Ureter (tissue), 1 donor: ENCODE measurements around the gene GPLD1. TPM values are rescaled to one million over a fixed set of nuclear protein-coding genes. Genes with fewer than 3 reads are reported as not detected.

Experiments
- DNase-seq: peaks from one replicate; pipeline ENCODE4 v3.0.0-alpha.2; 2020; ENCODE audit warnings: low spot score
- total RNA-seq: library from RNA; stranded (reverse); gene quantifications from one replicate; pipeline ENCODE4 v1.2.4, GENCODE V29; 2023
- donor health status: DM: yes; HTN: yes; CAD: no.

The GPLD1 gene
- total RNA-seq, 1 donor from 2014 or later = 6.2 TPM

DNA sequence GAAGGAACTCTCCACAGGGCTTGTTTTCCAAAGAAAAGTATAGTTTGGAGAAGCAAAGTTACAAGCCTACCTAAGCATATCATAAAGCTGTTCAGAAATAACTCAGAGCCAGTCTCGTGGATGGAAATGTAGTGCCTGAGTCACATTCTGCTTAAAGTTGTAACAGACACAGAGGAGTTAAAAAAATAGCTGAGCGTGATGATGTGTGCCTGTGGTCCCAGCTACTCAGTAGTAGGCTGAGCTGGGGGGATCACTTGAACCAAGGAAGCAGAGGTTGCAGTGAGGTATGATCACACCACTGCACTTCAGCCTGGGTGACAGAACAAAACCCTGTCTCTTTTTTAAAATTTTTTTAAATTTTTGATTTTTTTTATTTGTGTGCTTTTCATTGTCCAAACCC lies 12.0 kb upstream of the GPLD1 start:
- DNase-seq = no peak

DNA sequence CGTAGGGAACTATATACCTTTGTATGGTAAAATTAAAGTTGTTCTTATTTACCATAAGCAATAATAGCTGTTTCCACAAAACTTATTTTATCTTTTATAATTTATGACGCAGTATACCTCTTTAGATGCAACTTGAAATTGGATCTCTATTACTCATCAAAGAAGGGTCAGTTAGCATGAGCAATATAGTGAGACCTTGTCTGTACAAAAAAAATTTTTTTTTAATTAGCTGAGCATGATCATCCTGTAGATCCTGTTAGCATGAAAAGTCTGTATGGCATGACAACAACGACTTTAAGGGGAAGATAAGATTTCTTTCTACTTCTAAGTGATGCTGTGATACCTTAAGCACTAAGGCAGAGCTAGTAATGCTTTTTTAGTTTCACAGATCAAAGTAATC lies 11.3 kb upstream of the GPLD1 start:
- DNase-seq = no peak

DNA sequence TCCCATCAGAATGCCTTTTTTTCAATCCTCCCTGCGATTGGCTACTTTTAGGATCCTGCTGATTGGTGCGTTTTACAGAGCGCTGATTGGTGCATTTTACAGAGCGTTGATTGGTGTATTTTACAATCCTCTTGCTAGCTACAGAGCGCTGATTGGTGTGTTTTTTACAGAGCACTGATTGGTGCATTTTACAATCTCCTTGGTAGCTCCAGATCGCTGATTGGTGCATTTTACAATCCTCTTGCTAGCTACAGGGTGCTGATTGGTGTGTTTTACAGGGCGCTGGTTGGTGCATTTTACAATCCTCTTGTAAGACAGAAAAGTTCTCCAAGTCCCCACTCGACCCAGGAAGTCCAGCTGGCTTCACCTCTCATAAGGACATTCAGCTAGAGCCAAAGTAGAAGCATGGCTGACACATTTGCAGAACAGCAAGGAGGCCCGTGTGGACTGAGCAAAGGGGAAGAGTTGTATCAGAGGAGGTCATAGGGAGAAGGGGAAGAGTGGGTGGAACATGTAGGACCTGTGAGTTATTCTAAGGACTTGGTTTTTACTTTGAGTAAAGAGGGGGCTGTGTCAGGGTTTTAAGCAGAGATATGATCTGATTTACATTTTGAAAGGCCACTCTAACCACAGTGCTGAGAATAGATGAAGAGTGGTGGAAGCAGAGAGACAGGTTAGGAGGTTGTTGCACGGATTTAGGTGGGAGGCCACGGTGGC lies 8.0 kb upstream of the GPLD1 start:
- no peak for DNase-seq

DNA sequence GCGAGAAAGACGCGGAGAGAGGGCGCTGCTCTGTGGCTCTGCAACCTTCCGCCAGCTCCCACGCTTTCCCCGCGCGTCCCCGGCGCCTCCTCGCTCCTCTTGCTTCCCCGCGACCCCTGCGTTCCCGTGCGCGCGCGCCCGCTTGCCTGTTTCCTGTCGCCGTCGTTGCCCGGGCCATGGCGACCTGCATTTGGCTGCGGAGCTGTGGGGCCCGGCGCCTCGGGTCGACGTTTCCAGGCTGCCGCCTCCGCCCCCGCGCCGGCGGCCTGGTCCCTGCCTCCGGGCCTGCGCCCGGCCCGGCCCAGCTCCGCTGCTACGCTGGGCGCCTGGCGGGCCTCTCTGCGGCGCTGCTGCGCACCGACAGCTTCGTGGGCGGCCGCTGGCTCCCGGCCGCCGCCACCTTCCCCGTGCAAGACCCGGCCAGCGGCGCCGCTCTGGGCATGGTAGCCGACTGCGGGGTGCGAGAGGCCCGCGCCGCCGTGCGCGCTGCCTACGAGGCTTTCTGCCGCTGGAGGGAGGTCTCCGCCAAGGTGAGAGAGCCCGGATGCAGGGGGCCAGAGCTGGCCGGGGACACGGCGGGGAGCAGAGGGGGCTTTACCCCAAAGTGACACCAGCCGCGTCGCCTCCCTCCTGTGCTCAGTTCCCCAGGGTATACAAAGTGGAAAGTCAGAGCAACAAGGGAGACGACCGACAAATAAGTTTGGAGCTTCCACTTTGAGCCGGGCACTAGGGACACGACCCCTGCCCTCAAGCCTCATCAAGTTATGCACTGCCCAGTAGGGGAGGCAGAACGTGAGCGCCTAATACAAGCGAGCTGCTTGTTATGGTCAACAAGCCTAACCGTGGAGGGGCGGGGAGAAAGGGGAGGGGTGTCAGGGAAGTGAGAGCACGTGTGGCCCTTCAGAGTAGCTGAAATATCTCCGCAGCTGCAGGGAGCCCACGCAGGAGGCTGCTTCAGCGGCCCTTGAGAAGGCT lies 5.7 kb upstream of the GPLD1 start, which contains the start of gene ALDH5A1:
Gene ALDH5A1 (plus strand): TSS at position 149 of the 975 bp plus-strand sequence. CDS start 28 bp downstream, at position 177.
- DNase-seq = peak; percentile 73

- DNase-seq = no peak
These were observed 4.8 kb upstream of the GPLD1 start for GRCh38 chr6:24493945-24494820.

DNA sequence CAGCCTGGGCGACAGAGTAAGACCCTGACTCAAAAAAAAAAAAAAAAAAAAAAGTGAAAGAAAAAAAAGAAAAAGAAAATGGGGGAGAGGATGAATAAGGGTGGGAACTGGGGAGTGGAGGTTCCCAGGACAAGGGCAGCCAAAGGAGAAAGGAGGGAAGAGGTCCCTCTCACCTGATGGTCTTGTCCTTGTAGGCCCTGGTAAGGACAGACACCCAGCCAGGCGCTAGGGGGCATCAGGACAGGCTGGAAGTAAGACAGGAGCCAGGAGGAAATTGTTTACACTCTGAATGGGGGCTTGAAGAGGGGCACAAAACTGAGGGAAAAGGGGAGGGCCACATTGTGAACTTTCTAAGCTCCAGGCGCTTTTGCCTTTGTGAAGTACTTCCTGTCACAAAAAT lies 3.1 kb upstream of the GPLD1 start:
- no peak for DNase-seq

- DNase-seq = no peak
These were observed 1.6 kb upstream of the GPLD1 start for GRCh38 chr6:24490948-24491347.

- DNase-seq = no peak
These were observed 503 bp upstream of the GPLD1 start for GRCh38 chr6:24489881-24490280.

DNA sequence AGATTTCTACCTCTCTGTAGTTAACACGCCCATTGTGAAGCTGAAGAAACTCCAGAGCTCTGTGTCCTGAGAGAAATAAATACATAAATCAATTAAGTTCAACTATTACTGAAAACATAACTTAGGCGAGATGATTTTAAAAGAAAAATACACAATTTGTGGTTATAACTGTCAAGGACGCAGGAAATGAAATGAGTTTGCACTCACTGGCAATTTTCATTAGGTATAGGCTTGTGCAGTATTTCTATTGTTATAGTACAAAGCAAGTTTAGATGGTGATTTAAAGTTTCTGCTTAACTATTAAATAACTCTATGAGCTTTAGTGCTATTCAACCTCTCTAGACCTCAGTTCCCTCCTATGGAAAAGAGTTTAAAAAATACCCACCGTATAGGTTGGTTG lies 3.3 kb downstream of the GPLD1 start:
- no peak for DNase-seq

DNA sequence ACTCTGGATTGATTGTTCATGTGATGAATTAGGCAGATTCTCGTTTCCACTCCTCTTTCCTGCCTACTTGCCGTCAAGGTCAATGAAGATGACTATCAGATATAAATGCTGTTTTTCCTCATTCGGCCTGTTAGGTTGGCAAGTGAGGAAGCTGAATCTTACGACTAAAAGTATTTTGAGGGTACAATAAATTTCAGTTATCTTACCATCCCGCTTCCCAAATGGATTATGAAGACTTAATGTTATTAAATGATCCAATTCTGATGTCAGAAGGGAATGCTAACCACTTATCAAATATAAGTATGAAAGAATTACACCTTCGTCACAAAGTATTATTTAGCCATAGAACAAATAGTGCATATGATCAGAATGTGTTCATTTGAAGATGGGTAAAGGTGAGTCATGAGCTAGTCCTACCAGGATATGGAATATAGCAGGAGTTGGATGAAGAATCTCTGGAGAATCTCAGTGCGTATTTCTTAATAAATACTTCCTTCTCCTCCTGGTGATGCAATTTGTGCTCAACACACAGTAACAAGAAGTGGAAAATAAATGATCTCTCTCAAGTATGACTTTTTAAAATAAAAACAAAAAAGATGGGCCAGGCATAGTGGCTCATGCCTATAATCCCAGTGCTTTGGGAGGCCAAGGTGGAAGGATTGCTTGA lies 4.6 kb downstream of the GPLD1 start:
- DNase-seq = no peak

DNA sequence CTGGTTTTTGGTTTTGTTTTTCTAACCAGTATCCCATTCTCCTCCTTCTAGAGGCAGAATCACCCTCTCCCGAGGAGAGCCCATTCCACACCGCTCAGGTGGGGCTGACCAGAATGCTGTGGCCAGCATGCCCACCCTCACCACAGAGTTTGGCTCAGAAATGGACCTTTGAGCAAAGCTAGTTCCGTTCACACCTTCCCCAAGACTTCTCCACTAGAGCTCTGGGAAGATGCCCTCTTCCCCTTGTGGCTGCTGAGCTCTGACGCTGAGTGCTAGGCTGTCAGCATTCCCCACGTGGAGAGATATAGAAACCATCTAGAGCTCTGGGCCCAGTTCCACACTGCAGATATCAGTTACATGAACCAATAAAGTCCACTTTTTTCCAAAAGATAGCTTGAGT lies 7.9 kb downstream of the GPLD1 start:
- no peak for DNase-seq

- no peak for DNase-seq
These were observed 8.7 kb downstream of the GPLD1 start for GRCh38 chr6:24480705-24481104.

DNA sequence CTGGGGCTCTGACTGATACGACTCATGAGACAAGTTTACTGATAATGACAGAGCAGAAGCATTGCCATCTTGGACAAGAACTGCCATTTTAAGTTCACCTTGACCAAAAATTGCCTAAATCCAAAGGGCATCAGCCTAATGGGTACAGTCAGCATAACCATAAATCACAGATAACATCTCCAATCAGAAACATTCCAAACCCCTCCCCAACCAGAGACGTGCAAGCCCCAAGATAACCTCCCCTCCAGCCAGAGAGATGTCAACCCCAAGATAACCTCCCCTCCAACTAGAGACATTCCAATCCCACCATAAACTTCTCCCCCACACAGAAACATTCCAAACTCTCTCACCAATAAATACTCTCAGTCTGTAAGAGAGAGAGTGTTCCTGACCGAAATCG lies 10.5 kb downstream of the GPLD1 start:
- no peak for DNase-seq

GRCh38 chr6:24477070-24477469 lies 12.3 kb downstream of the GPLD1 start:
- DNase-seq = no peak

DNA sequence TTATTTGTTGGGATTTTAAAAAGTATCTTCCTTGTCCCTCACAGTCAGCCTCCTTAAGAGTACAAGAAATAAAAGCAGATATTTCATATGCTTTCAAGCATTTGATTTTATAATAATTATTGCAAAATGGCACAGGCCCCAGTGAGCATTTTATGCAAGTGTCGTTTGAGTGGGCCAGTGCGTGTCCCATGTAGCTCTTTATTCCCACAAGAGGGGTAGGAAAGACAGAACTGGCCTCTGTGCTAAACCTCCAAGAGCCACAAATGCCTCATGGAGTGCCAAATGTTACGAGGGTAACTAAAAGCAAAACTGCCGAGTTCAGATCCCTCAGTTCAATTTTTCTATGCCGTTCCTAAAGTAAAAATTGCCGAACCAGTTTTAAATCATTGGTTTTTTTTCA lies 12.7 kb downstream of the GPLD1 start:
- DNase-seq = no peak

GRCh38 chr6:24472181-24472580 lies 17.2 kb downstream of the GPLD1 start:
- no peak for DNase-seq

DNA sequence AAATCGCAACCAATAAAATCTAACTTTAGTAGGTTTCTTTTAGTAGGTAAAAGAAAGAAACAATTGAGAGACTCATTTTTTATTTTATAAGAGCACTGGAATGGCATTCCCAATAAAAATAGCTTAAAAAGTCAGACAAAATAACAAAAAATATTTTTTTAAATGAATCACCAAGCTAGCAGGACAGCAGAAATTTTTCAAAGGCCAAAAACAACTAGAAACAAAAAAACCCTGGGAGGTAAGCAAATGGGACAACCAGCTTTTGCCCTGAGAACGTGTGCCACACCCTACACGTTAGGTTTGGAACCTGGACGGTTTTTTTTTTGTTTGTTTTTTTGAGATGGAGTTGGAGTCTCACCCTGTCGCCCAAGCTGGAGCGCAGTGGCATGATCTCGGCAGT lies 19.6 kb downstream of the GPLD1 start:
- DNase-seq = no peak

DNA sequence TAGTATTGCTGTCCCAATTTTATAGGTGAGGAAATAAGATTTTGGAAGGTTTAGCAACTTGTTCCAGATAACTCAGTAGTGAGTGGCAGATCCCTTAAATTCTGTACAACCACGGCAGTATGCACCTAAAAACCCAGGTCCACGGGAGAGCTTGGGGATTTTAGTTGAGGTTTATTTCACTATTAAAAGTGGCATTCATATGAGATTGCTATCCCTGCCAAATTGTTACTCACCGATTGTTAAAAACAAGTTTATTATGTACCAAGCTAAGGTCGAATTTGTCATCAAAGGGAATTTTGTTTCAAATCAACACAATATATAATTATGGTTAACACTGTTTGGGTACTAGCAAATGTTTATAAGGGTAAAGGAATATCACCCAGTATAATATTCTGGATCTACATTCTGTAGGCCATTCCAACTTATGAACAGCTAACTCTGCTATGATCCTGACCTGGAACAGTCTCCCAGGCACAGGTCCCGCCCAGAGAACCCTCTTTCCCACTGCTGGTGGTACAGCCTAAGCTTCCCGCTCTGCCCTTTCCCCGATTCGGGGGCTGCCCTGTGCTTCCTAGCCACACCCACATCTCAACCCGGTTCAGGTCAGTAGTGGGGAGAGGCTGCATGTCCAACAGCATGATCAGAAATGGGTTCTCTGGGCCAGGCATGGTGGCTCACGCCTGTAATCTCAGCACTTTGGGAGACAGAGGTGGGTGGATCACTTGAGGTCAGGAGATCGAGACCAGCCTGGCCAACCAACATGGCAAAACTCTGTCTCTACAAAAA lies 24.9 kb downstream of the GPLD1 start:
- no peak for DNase-seq

- no peak for DNase-seq
These were observed 28.4 kb downstream of the GPLD1 start for GRCh38 chr6:24460966-24461365.

DNA sequence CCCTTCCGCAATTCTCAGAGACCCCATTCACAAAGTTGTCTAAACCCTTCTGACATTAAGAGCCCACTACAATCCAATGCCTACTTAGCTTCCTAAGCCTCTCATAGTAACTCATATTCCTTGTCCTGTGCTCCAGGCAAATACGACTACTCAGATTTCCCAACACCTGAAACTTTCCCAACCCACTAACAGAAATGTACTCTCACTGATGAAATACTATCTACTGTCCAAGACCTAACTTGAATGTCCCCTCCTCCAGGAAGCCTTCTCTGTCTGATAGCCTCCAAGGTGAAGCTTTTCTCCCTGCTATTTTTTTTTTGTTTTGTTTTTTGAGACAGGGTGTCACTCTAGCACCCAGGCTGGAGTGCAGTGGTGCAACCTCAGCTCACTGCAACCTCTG lies 30.4 kb downstream of the GPLD1 start:
- DNase-seq = no peak

DNA sequence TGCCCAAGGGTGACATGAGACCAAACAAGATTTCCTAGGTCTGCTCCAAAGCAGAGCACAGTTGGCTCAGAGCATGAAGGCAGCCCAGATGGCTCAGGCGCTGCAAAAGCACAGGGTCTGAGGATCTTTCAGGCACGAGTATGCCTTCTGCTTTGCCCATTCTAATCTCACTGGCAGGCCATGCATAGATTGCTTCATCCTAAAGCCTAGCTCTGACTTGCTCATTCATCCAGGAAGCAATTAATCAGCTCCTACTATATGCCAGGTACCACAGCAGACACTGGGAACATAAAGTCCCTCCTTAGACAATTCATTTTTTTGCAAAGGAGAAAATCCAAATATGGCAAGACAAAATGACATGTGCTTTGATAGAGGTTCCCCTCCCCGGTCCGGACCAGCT lies 31.2 kb downstream of the GPLD1 start:
- no peak for DNase-seq
